IgD-negative memory B cell (primary cell): Measurements from ENCODE around the gene ISG15. TPM values are rescaled to one million over a fixed set of nuclear protein-coding genes. Genes with fewer than 3 reads are reported as not detected.

ENCODE experiments used
- H3K27ac Mint-ChIP-seq, 3 donors: one replicate each; pipeline ENCODE4 v1.8.0; 2020 to 2022; ENCODE audit warnings: mild to moderate bottlenecking in 3 of 3, mixed read lengths in 3 of 3, moderate library complexity in 1 of 3
- H3K27me3 Mint-ChIP-seq: one replicate; pipeline ENCODE4 v1.8.0; 2021; ENCODE audit warnings: mixed read lengths
- H3K36me3 Mint-ChIP-seq: one replicate; pipeline ENCODE4 v1.8.0; 2020; ENCODE audit warnings: mild to moderate bottlenecking, mixed read lengths
- H3K4me1 Mint-ChIP-seq, 3 donors: one replicate each; pipeline ENCODE4 v1.8.0; 2020 to 2022; ENCODE audit warnings: mixed read lengths in 3 of 3, mild to moderate bottlenecking in 1 of 3
- H3K4me3 Mint-ChIP-seq, 4 donors: one replicate each; pipeline ENCODE4 v1.8.0; 2020 to 2022; ENCODE audit warnings: mild to moderate bottlenecking in 4 of 4, mixed read lengths in 4 of 4, moderate library complexity in 3 of 4
- H3K9me3 Mint-ChIP-seq, 3 donors: one replicate each; pipeline ENCODE4 v1.8.0; 2020 to 2021; ENCODE audit warnings: mixed read lengths in 3 of 3, mild to moderate bottlenecking in 1 of 3
- polyA plus RNA-seq: library from polyadenylated mRNA; unstranded; fragments of 300-500 nt; fragmentation: Illumina TruSeq; gene quantifications from one replicate; pipeline ENCODE4 v1.2.3, GENCODE V29; 2021

ISG15 gene
- polyA plus RNA-seq, 1 donor from 2014 or later, result 191 TPM

- peak overlapping the region; percentile 69 to 91 (median 77) for H3K4me3 Mint-ChIP-seq
- no peaks in the 10 kb centered on the region for H3K9me3 Mint-ChIP-seq
- H3K27ac Mint-ChIP-seq, result peak overlapping the region in 2 of 3 donors; percentile 47 to 60
Observed at GRCh38 chr1:1058088-1058905, 45.0 kb downstream of the ISG15 start.

GRCh38 chr1:1058921-1059493, 45.7 kb downstream of the ISG15 start:
- Mint-ChIP-seq H3K27ac (peak overlapping the region in 2 of 3 donors; percentile 28 to 47), H3K36me3 (no peaks in the 10 kb centered on the region), H3K9me3 (no peaks in the 10 kb centered on the region), H3K4me3 (peak overlapping the region; percentile 53 to 91 (median 77)), H3K4me1 (peaks cover 0 to 6% (median 4%) of the 10 kb centered on the region in 3 donors), H3K27me3 (peaks cover 17% of the 10 kb centered on the region)

More at GRCh38 chr1:1058088-1058905, 45.0 kb downstream of the ISG15 start:
- Mint-ChIP-seq H3K4me1 (peaks cover 0 to 6% (median 4%) of the 10 kb centered on the region in 3 donors), H3K27me3 (peaks cover 17% of the 10 kb centered on the region), H3K36me3 (no peaks in the 10 kb centered on the region)

GRCh38 chr1:1059494-1060280, 46.4 kb downstream of the ISG15 start:
- Mint-ChIP-seq H3K9me3 (no peaks in the 10 kb centered on the region), H3K27ac (no peak overlapping the region), H3K27me3 (peaks cover 19% of the 10 kb centered on the region), H3K4me1 (peaks cover 0 to 6% (median 4%) of the 10 kb centered on the region in 3 donors), H3K36me3 (no peaks in the 10 kb centered on the region), H3K4me3 (peak overlapping the region; percentile 53 to 78 (median 60))

- no peaks in the 10 kb centered on the region for H3K36me3 Mint-ChIP-seq
Observed at GRCh38 chr1:1060281-1061000, 47.1 kb downstream of the ISG15 start.

GRCh38 chr1:1061682-1062345, 48.5 kb downstream of the ISG15 start:
- H3K27ac Mint-ChIP-seq, result no peak overlapping the region
- no peak overlapping the region for H3K4me3 Mint-ChIP-seq
- H3K36me3 Mint-ChIP-seq, result no peaks in the 10 kb centered on the region
- H3K27me3 Mint-ChIP-seq, result peaks cover 19% of the 10 kb centered on the region
- no peaks in the 10 kb centered on the region for H3K9me3 Mint-ChIP-seq
- peaks cover 4 to 6% (median 6%) of the 10 kb centered on the region in 3 donors for H3K4me1 Mint-ChIP-seq

More at GRCh38 chr1:1060281-1061000, 47.1 kb downstream of the ISG15 start:
- H3K4me1 Mint-ChIP-seq, result peaks cover 2 to 6% (median 4%) of the 10 kb centered on the region in 3 donors
- peak overlapping the region; percentile 53 to 78 (median 60) for H3K4me3 Mint-ChIP-seq
- no peaks in the 10 kb centered on the region for H3K9me3 Mint-ChIP-seq
- peak overlapping the region in 1 of 3 donors; percentile 18 for H3K27ac Mint-ChIP-seq
- H3K27me3 Mint-ChIP-seq, result peaks cover 19% of the 10 kb centered on the region

GRCh38 chr1:1062348-1063163, 49.3 kb downstream of the ISG15 start:
- no peaks in the 10 kb centered on the region for H3K9me3 Mint-ChIP-seq
- peaks cover 19% of the 10 kb centered on the region for H3K27me3 Mint-ChIP-seq
- H3K36me3 Mint-ChIP-seq, result no peaks in the 10 kb centered on the region
- H3K4me1 Mint-ChIP-seq, result peaks cover 4 to 6% (median 6%) of the 10 kb centered on the region in 3 donors
- peak overlapping the region in 1 of 4 donors; percentile 49 for H3K4me3 Mint-ChIP-seq
- H3K27ac Mint-ChIP-seq, result no peak overlapping the region

GRCh38 chr1:1063261-1063944, 50.1 kb downstream of the ISG15 start:
- no peaks in the 10 kb centered on the region for H3K9me3 Mint-ChIP-seq
- peak overlapping the region in 1 of 4 donors; percentile 47 for H3K4me3 Mint-ChIP-seq
- H3K27ac Mint-ChIP-seq, result no peak overlapping the region
- peaks cover 2 to 6% (median 4%) of the 10 kb centered on the region in 3 donors for H3K4me1 Mint-ChIP-seq
- peaks cover 17% of the 10 kb centered on the region for H3K27me3 Mint-ChIP-seq
- H3K36me3 Mint-ChIP-seq, result no peaks in the 10 kb centered on the region

Other genes starting within 250 kb of the ISG15 start
- gene SAMD11, start 89.6 kb upstream of the ISG15 start, polyA plus RNA-seq, result not detected
- gene NOC2L, start 54.2 kb upstream of the ISG15 start, polyA plus RNA-seq, result 64.9 TPM
- gene KLHL17, start 52.9 kb upstream of the ISG15 start, polyA plus RNA-seq, result 1.3 TPM
- gene PLEKHN1, start 47.0 kb upstream of the ISG15 start, polyA plus RNA-seq, result 0.14 TPM
- gene PERM1, start 31.4 kb upstream of the ISG15 start, polyA plus RNA-seq, result not detected
- not detected for gene HES4, start 13.4 kb upstream of the ISG15 start, polyA plus RNA-seq
- gene AGRN, start 6.6 kb downstream of the ISG15 start, polyA plus RNA-seq, result 0.05 TPM
- not detected for gene RNF223, start 60.8 kb downstream of the ISG15 start, polyA plus RNA-seq
- 7.9 TPM for gene C1orf159, start 102.6 kb downstream of the ISG15 start, polyA plus RNA-seq
- gene TTLL10, start 160.4 kb downstream of the ISG15 start, polyA plus RNA-seq, result not detected
- 3.5 TPM for gene TNFRSF18, start 193.1 kb downstream of the ISG15 start, polyA plus RNA-seq
- gene TNFRSF4, start 200.7 kb downstream of the ISG15 start, polyA plus RNA-seq, result not detected
- 121 TPM for gene SDF4, start 218.5 kb downstream of the ISG15 start, polyA plus RNA-seq
- gene B3GALT6, start 218.7 kb downstream of the ISG15 start, polyA plus RNA-seq, result 5.6 TPM
- 0.88 TPM for gene C1QTNF12, start 233.2 kb downstream of the ISG15 start, polyA plus RNA-seq